Subcutaneous adipose tissue (tissue), 4 donors: ENCODE results near the gene FAM124A. TPM values are rescaled to one million over a fixed set of nuclear protein-coding genes. Genes with fewer than 3 reads are reported as not detected.

Source experiments
- total RNA-seq, 4 donors: library from RNA; depleted of rRNA; stranded (reverse); fragments of >200 nt; gene quantifications; one replicate each; pipeline ENCODE4 v1.1.0, GENCODE V29; 2016
- TF ChIP-seq, protein P1 (sequence below): fragments of 450-650 bp; IDR thresholded peaks from one replicate; pipeline ENCODE4 v1.5.1; 2016; ENCODE audit warnings: low read depth, mild to moderate bottlenecking, control low read depth, antibody characterized with exemption, moderate library complexity

The FAM124A gene
- total RNA-seq, 4 donors from 2014 or later: 3.2 to 8.1 (median 5.8) TPM

GRCh38 chr13:51269039-51269438 lies 46.8 kb downstream of the FAM124A start:
- TF ChIP-seq, protein P1, sequence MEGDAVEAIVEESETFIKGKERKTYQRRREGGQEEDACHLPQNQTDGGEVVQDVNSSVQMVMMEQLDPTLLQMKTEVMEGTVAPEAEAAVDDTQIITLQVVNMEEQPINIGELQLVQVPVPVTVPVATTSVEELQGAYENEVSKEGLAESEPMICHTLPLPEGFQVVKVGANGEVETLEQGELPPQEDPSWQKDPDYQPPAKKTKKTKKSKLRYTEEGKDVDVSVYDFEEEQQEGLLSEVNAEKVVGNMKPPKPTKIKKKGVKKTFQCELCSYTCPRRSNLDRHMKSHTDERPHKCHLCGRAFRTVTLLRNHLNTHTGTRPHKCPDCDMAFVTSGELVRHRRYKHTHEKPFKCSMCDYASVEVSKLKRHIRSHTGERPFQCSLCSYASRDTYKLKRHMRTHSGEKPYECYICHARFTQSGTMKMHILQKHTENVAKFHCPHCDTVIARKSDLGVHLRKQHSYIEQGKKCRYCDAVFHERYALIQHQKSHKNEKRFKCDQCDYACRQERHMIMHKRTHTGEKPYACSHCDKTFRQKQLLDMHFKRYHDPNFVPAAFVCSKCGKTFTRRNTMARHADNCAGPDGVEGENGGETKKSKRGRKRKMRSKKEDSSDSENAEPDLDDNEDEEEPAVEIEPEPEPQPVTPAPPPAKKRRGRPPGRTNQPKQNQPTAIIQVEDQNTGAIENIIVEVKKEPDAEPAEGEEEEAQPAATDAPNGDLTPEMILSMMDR: no peak

DNA sequence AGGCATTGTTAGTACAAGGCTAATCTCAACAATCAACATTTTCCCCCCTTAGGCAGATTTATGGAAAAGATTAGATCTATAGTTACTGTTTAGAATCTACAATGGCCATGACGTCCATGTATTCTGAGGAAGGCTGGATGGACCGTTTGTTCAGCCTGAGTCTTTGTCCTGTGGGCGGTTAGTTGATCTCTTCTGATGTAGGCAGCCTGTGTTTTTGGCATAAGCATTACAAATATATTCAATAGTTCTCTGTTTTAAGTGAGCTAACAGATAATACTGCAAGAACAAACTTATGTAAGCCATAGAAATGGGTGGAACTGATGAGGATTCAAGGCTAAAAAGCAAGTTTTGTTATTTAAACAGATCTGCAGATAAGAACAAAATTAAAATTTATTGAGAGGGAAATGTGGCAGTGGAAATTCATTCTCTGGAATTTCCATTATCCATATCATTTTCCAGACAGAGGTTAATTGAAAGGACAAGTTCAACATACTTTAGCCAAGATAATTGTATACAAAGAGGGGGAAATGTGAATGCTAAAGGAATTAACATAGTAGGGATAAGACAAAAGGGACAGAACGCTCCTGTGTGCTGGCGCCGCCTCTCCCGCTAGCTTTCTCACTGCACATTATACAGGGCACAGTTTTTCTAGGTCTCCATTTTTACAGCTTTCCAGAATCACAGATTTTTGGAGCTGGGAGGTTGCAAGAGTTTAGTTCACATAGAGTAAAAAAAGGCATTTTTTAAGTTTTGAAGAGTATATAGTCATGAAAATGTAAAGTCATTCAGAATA lies 48.6 kb downstream of the FAM124A start:
- TF ChIP-seq, protein P1: no peak

GRCh38 chr13:51271528-51272085 lies 49.4 kb downstream of the FAM124A start:
- TF ChIP-seq, protein P1: no peak

DNA sequence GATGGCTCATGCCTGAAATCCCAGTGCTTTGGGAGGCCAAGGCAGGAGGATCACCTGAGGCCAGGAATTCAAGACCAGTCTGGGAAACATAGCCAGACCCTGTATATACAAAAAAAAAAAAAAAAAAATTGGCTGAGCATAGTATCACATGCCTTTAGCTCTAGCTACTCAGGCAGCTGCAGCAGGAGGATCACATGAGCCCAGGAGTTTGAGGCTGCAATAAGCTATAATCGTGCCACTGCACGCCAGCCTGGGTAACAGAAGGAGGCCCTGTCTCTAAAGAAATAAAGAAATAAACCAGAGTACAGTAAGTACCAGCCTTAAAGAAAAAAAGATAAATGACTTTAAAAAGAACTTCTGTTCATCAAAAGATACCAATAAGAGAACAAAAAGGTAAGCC lies 52.9 kb downstream of the FAM124A start:
- TF ChIP-seq, protein P1: no peak

DNA sequence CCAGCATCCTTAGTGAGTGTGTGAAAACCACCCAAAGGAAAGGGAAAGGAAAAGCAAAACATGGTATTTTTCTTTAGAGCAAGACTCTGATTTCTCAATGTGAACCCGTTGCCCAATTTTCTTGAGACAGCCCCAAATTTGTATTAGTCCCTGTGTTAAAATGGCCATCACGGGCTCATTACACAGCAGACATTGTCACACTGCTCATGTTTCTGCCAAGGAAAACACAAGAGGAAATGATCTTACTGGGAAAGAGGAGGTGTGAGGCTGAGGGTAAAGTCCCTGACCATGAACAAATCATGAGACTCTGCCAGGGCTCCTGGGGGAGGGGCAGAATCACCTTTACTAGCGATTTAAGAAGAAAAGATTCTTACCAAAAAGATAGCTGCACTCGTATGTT lies 54.4 kb downstream of the FAM124A start:
- TF ChIP-seq, protein P1: no peak

- TF ChIP-seq, protein P1: no peak
These were observed 55.7 kb downstream of the FAM124A start for GRCh38 chr13:51277928-51278327.

DNA sequence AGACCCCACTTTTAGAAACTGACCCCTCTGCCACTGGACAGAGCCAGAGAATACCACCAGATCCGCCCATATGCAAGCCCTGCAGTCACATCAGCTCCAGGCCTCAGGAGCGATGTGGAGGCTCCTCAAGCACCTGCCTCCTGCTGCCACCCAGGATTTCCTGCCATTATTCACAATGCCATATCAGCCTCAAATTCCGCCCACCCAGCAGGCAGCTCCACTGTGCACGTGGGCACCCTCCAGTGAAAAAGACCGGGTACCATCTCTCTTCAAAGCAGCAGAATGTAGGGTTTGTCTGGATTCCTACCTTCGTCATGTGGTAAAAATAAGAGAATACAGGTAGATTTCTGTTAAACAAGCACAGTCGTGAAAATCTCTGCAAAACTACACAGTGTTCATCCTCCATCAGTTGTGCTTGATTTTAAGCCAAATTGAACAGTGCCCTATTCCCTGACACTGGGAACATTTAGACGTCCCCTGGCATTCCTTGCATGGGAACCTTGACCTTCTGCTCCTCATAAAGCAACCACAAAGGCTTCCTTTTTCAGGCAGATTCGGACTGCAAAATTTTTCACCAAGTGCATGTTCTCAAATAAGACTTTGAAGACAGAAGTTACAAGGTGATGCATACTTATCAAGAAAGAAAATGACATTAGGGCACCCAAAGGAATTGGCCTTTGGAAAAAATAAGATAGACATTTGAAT lies 56.4 kb downstream of the FAM124A start:
- TF ChIP-seq, protein P1: no peak
